ENCODE measurements around the gene TSPAN11.

Gene TSPAN11

GRCh38 chr12:30973175-30973574 lies 46.6 kb downstream of the TSPAN11 start:
- DNase-seq (ENCODE audit: insufficient read length, low spot score) = no peak
- no peak for FAIRE-seq
- TF ChIP-seq POLR2A (IDR thresholded peaks at IDR 0.05; ENCODE audit: low read depth, low read length) = no peak

GRCh38 chr12:30973830-30974229 lies 47.3 kb downstream of the TSPAN11 start:
- no peak for TF ChIP-seq POLR2A (IDR thresholded peaks at IDR 0.05; ENCODE audit: low read depth, low read length)
- FAIRE-seq = no peak
- no peak for DNase-seq (ENCODE audit: insufficient read length, low spot score)

- TF ChIP-seq POLR2A (IDR thresholded peaks at IDR 0.05; ENCODE audit: low read depth, low read length) = no peak
- FAIRE-seq = no peak
- DNase-seq (ENCODE audit: insufficient read length, low spot score) = no peak
Measured at GRCh38 chr12:30974746-30975500, 48.4 kb downstream of the TSPAN11 start.

GRCh38 chr12:30975581-30975980 lies 49.0 kb downstream of the TSPAN11 start:
- FAIRE-seq = no peak
- peak; percentile 46 for DNase-seq (ENCODE audit: insufficient read length, low spot score)
- no peak for TF ChIP-seq POLR2A (IDR thresholded peaks at IDR 0.05; ENCODE audit: low read depth, low read length)

- no peak for FAIRE-seq
- no peak for TF ChIP-seq POLR2A (IDR thresholded peaks at IDR 0.05; ENCODE audit: low read depth, low read length)
- DNase-seq (ENCODE audit: insufficient read length, low spot score) = no peak
Measured at GRCh38 chr12:30976206-30976605, 49.7 kb downstream of the TSPAN11 start.

- no peak for FAIRE-seq
- no peak for TF ChIP-seq POLR2A (IDR thresholded peaks at IDR 0.05; ENCODE audit: low read depth, low read length)
- DNase-seq (ENCODE audit: insufficient read length, low spot score) = no peak
Measured at GRCh38 chr12:30977124-30977523, 50.6 kb downstream of the TSPAN11 start.

DNA sequence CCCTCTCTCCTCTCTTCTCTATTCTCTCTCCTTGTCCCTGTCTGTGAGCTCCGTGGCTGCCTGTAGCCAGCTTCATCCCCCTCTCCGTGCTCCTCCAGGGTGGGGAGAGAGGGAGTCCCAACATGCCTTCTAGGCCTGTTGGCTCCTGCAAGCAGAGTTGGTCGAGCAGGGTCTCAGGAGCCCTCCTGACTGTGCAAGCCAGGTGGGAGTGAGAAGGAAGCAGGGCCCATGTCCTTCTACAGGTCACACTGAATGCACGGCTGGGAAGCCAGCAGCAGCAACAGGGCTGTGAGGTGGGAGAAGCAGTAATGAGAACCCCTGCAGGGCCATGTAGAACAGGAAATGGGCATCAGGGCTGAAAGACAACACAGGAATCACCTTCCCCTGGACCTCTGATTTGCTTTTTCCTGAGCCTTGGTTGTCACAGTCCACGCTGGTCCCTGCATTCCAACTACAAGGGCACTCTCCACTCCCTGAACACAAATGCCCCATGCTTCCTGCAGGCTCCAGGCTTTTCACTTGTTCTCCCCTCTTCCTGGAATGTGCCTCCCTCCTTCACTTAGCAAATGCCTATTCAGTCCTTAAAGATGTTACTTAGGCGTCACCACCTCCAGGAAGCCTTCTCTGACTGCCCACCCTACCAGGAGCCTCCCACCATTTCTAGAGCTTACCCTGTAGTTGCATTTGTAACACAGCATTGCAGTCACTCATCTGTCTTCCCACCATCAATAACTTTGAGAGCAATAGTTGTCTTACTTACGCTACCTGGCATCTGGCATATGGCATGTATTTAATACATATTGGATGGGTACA lies 51.2 kb downstream of the TSPAN11 start:
- DNase-seq (ENCODE audit: insufficient read length, low spot score) (no peak), FAIRE-seq (no peak)
- no peak for TF ChIP-seq POLR2A (IDR thresholded peaks at IDR 0.05; ENCODE audit: low read depth, low read length)

GRCh38 chr12:30978639-30979038 lies 52.1 kb downstream of the TSPAN11 start:
- FAIRE-seq = no peak
- no peak for DNase-seq (ENCODE audit: insufficient read length, low spot score)

GRCh38 chr12:30979371-30980259 lies 53.1 kb downstream of the TSPAN11 start:
- TF ChIP-seq POLR2A (IDR thresholded peaks at IDR 0.05; ENCODE audit: low read depth, low read length) = no peak

More at GRCh38 chr12:30978639-30979038, 52.1 kb downstream of the TSPAN11 start:
- TF ChIP-seq POLR2A (IDR thresholded peaks at IDR 0.05; ENCODE audit: low read depth, low read length) = no peak

DNA sequence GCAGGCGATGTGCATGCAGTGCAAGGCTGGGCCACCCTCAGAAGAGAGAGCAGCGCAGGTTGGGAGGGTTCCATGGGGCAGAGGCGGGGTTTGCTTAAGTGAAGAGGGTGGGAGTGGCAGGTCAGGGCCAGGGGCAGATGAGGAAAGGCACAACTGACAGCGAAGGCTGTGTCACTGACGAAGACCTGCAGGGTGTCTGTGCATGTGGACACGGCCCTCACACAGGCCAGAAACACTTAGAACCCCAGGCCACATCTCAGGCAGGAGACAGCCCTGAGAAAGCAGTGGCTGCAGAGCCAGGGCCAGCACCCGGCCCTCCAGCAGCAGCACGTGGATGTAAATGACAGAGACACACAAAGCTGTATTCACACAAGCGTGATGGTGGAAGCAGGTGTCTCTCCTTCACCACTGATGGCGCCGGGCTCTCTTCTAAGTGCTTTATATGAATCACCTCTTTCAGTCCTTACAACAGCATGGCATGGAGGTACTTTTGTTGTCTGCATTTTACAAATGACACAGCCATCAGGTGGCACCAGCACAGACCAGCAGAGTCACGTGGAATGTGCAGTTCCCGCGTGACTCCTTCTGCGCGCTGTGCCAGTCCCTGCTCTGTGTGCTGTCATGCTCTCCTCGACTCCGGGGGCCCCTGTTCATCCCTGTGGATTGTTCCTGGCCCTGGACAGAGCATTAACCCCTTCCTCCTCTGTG lies 54.6 kb downstream of the TSPAN11 start:
- no peak for DNase-seq (ENCODE audit: insufficient read length, low spot score)

More at GRCh38 chr12:30979371-30980259, 53.1 kb downstream of the TSPAN11 start:
- no peak for DNase-seq (ENCODE audit: insufficient read length, low spot score)
- FAIRE-seq = no peak

DNA sequence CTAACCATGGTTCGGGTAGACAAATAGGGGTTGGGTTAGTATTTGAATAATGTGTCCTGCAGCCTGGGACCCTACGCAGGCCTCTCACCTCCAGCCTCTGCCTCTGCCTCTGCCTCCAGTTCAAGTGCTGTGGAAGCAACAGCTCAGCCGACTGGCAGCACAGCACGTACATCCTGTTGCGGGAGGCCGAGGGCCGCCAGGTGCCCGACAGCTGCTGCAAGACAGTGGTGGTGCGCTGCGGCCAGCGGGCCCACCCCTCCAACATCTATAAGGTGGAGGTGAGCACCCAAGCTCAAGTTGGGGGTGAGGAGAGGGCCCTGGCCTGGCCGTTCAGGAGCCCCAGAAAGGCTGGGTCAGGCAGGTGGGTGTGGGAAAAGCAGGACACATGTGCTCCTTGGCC lies 55.9 kb downstream of the TSPAN11 start:
- FAIRE-seq (no peak), DNase-seq (ENCODE audit: insufficient read length, low spot score) (no peak)
- no peak for TF ChIP-seq POLR2A (IDR thresholded peaks at IDR 0.05; ENCODE audit: low read depth, low read length)

More for the DNA sequence above, 54.6 kb downstream of the TSPAN11 start:
- FAIRE-seq = no peak
- no peak for TF ChIP-seq POLR2A (IDR thresholded peaks at IDR 0.05; ENCODE audit: low read depth, low read length)

GRCh38 chr12:30985814-30986452 lies 59.4 kb downstream of the TSPAN11 start:
- peak; percentile 76 for DNase-seq (ENCODE audit: insufficient read length, low spot score)
- FAIRE-seq = no peak
- no peak for TF ChIP-seq POLR2A (IDR thresholded peaks at IDR 0.05; ENCODE audit: low read depth, low read length)

GRCh38 chr12:30988086-30988485 lies 61.5 kb downstream of the TSPAN11 start:
- FAIRE-seq = no peak
- DNase-seq (ENCODE audit: insufficient read length, low spot score) = no peak
- no peak for TF ChIP-seq POLR2A (IDR thresholded peaks at IDR 0.05; ENCODE audit: low read depth, low read length)
